Trophoblast cell (in vitro differentiated cells and primary cell): Measurements from ENCODE around the gene CHURC1.

Experiments used
- DNase-seq, 2 donors: peaks; one replicate each; pipeline ENCODE4 v3.0.0-alpha.2; 2016
- H2AFZ ChIP-seq: 2 replicates; pipeline ENCODE4 v1.6.1; 2013; ENCODE audit warnings: low read length, moderate library complexity, mild to moderate bottlenecking; ENCODE audit not compliant: insufficient read depth, poor library complexity
- H2AK5ac ChIP-seq: 2 replicates; pipeline ENCODE4 v1.6.1; 2013; ENCODE audit warnings: mild to moderate bottlenecking, low read length
- H2BK120ac ChIP-seq: 2 replicates; pipeline ENCODE4 v1.6.1; 2013; ENCODE audit warnings: low read length, mild to moderate bottlenecking, moderate library complexity; ENCODE audit not compliant: insufficient read depth, poor library complexity
- H2BK12ac ChIP-seq: 2 replicates; pipeline ENCODE4 v1.6.1; 2013; ENCODE audit warnings: mild to moderate bottlenecking, low read length, moderate library complexity
- H2BK5ac ChIP-seq: 2 replicates; pipeline ENCODE4 v1.6.1; 2013; ENCODE audit warnings: low read length, low read depth, moderate library complexity, mild to moderate bottlenecking; ENCODE audit not compliant: poor library complexity
- H3K14ac ChIP-seq: 2 replicates; pipeline ENCODE4 v1.6.1; 2013; ENCODE audit warnings: mild to moderate bottlenecking, low read length
- H3K18ac ChIP-seq: 2 replicates; pipeline ENCODE4 v1.6.1; 2013; ENCODE audit warnings: mild to moderate bottlenecking, low read length
- H3K23ac ChIP-seq: 2 replicates; pipeline ENCODE4 v1.6.1; 2013; ENCODE audit warnings: low read length
- H3K27ac ChIP-seq: 2 replicates; pipeline ENCODE4 v1.5.1; 2013; ENCODE audit warnings: low read depth, mild to moderate bottlenecking, inconsistent platforms, low read length, moderate library complexity
- H3K27me3 ChIP-seq: 2 replicates; pipeline ENCODE4 v1.6.1; 2013; ENCODE audit warnings: inconsistent platforms, mild to moderate bottlenecking, low read length, moderate library complexity; ENCODE audit not compliant: insufficient read depth
- H3K36me3 ChIP-seq, 2 experiments: 1 replicate in 1 of 2; 2 replicates in 1 of 2; pipeline ENCODE4 v1.6.1; 2013; ENCODE audit warnings: low read length in 2 of 2, mild to moderate bottlenecking in 2 of 2, moderate library complexity in 1 of 2; ENCODE audit not compliant: insufficient read depth in 2 of 2, control insufficient read depth in 1 of 2
- H3K4ac ChIP-seq: 2 replicates; pipeline ENCODE4 v1.6.1; 2013; ENCODE audit warnings: low read depth, mild to moderate bottlenecking, low read length, moderate library complexity
- H3K4me1 ChIP-seq, 2 experiments: 1 replicate in 1 of 2; 2 replicates in 1 of 2; pipeline ENCODE4 v1.6.1; 2013; ENCODE audit warnings: low read length in 2 of 2, mild to moderate bottlenecking in 2 of 2, moderate library complexity in 1 of 2; ENCODE audit not compliant: insufficient read depth in 2 of 2, control insufficient read depth in 1 of 2
- H3K4me2 ChIP-seq: 2 replicates; pipeline ENCODE4 v1.6.1; 2013; ENCODE audit warnings: inconsistent platforms, mild to moderate bottlenecking, low read length, moderate library complexity
- H3K4me3 ChIP-seq: 2 replicates; pipeline ENCODE4 v1.5.1; 2013; ENCODE audit warnings: mild to moderate bottlenecking, low read depth, low read length, inconsistent platforms
- H3K79me1 ChIP-seq: one replicate; pipeline ENCODE4 v1.6.1; 2013; ENCODE audit warnings: low read length
- H3K79me2 ChIP-seq: 2 replicates; pipeline ENCODE4 v1.6.1; 2013; ENCODE audit warnings: low read length, mild to moderate bottlenecking; ENCODE audit not compliant: control insufficient read depth, insufficient read depth, poor library complexity
- H3K9ac ChIP-seq: 2 replicates; pipeline ENCODE4 v1.6.1; 2013; ENCODE audit warnings: mild to moderate bottlenecking, low read length
- H3K9me3 ChIP-seq: 2 replicates; pipeline ENCODE4 v1.6.1; 2013; ENCODE audit warnings: low read depth, mild to moderate bottlenecking, control low read depth, inconsistent platforms, low read length; ENCODE audit not compliant: insufficient read depth
- H4K12ac ChIP-seq: 2 replicates; pipeline ENCODE4 v1.6.1; 2013; ENCODE audit warnings: low read depth, mild to moderate bottlenecking, low read length, moderate library complexity
- H4K8ac ChIP-seq: 2 replicates; pipeline ENCODE4 v1.6.1; 2013; ENCODE audit warnings: low read depth, mild to moderate bottlenecking, low read length, moderate library complexity
- H4K91ac ChIP-seq: one replicate; pipeline ENCODE4 v1.6.1; 2013; ENCODE audit warnings: low read depth, mild to moderate bottlenecking, low read length, moderate library complexity
- WGBS: extraction: QIAGEN DNeasy Blood & Tissue Kit; methylation state at CpG from one replicate; pipeline ENCODE4 v1.1.7; 2013; ENCODE audit warnings: missing lambda C conversion rate; ENCODE audit not compliant: insufficient read length, insufficient coverage; ENCODE audit errors: extremely low coverage; 5-methylcytosine and 5-hydroxymethylcytosine counted together

The CHURC1 gene

GRCh38 chr14:64932231-64932630, 18.0 kb downstream of the CHURC1 start:
- Histone ChIP-seq H3K23ac (no peak overlapping the region), H3K79me1 (no peaks in the 10 kb centered on the region), H2BK120ac (no peak overlapping the region), H3K18ac (no peak overlapping the region), H3K27ac (no peak overlapping the region), H3K9me3 (no peaks in the 10 kb centered on the region), H4K91ac (no peak overlapping the region), H2BK12ac (no peak overlapping the region), H2BK5ac (no peak overlapping the region), H3K4me3 (no peak overlapping the region), H3K79me2 (no peaks in the 10 kb centered on the region), H2AFZ (no peak overlapping the region), H3K4ac (no peak overlapping the region), H3K9ac (no peak overlapping the region), H3K4me2 (no peak overlapping the region), H3K4me1 (no peaks in the 10 kb centered on the region), H2AK5ac (no peak overlapping the region), H3K27me3 (no peaks in the 10 kb centered on the region), H3K14ac (no peak overlapping the region), H3K36me3 (peaks cover 7 to 11% of the 10 kb centered on the region in 2 experiments), H4K8ac (no peak overlapping the region), H4K12ac (no peak overlapping the region)
- DNase-seq: no peak

GRCh38 chr14:64934338-64934929, 20.2 kb downstream of the CHURC1 start:
- Histone ChIP-seq H4K12ac (no peak overlapping the region), H2BK120ac (no peak overlapping the region), H3K14ac (no peak overlapping the region), H3K79me1 (no peaks in the 10 kb centered on the region), H3K9ac (no peak overlapping the region), H3K4ac (no peak overlapping the region), H2AK5ac (no peak overlapping the region), H3K23ac (no peak overlapping the region), H3K4me3 (no peak overlapping the region), H3K4me1 (no peaks in the 10 kb centered on the region), H2BK5ac (no peak overlapping the region), H4K8ac (no peak overlapping the region), H3K18ac (no peak overlapping the region), H3K79me2 (no peaks in the 10 kb centered on the region), H2AFZ (no peak overlapping the region), H3K36me3 (peaks cover 5 to 6% of the 10 kb centered on the region in 2 experiments), H2BK12ac (no peak overlapping the region), H3K27me3 (no peaks in the 10 kb centered on the region), H3K27ac (no peak overlapping the region), H3K9me3 (no peaks in the 10 kb centered on the region), H4K91ac (no peak overlapping the region), H3K4me2 (no peak overlapping the region)
- no peak for DNase-seq
- no CpG with 5 or more reads among the region's 1 CpG for WGBS

- no CpG with 5 or more reads among the region's 2 CpGs for WGBS
Observed at GRCh38 chr14:64935508-64935907, 21.3 kb downstream of the CHURC1 start.

DNA sequence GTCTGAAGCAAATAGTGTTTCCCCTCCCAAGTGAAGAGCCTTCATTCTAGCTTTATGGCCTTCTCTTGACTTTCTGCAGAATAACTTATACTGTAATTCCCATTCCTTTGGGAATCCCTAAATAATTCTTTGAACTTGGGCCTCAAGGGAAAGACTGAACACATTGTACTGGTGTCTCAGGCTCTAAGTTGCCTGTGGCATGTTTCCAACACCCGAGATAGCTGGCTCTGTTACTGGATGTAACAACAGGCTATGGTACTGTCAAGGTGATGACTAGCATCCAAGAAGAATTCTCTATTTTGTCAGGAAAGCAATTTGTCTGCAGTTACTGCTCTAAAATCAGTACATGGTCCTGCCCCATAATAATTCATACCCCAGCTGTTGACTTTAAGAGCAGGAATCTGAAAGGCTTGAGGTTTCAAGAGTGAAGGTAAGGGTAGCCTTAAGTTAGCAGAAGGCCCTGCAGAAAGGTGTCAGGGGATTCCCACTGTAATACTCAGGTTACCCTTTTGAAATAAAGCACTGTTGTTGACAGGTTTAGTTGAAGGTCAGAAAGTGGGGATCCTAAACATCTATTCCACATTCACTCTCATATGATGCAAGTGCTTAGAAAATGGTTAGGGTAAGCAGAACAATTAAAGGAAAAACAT, 23.0 kb downstream of the CHURC1 start:
- H3K23ac ChIP-seq: no peak overlapping the region
- H3K79me2 ChIP-seq: no peaks in the 10 kb centered on the region
- H2AFZ ChIP-seq: no peak overlapping the region
- no peak overlapping the region for H3K4me2 ChIP-seq
- no peak overlapping the region for H2BK12ac ChIP-seq
- no peaks in the 10 kb centered on the region for H3K9me3 ChIP-seq
- no peak overlapping the region for H4K8ac ChIP-seq
- H3K9ac ChIP-seq: no peak overlapping the region
- H3K4ac ChIP-seq: no peak overlapping the region
- no peak overlapping the region for H3K18ac ChIP-seq
- no peaks in the 10 kb centered on the region for H3K27me3 ChIP-seq
- no peak overlapping the region for H2BK120ac ChIP-seq
- DNase-seq: no peak
- H2BK5ac ChIP-seq: no peak overlapping the region
- H3K79me1 ChIP-seq: no peaks in the 10 kb centered on the region
- peaks cover 5 to 6% of the 10 kb centered on the region in 2 experiments for H3K36me3 ChIP-seq
- no CpG with 5 or more reads among the region's 1 CpG for WGBS
- H2AK5ac ChIP-seq: no peak overlapping the region
- no peak overlapping the region for H3K27ac ChIP-seq
- H4K91ac ChIP-seq: no peak overlapping the region
- H3K4me3 ChIP-seq: no peak overlapping the region
- H3K4me1 ChIP-seq: peaks cover 0 to 5% of the 10 kb centered on the region in 2 experiments
- H4K12ac ChIP-seq: no peak overlapping the region
- no peak overlapping the region for H3K14ac ChIP-seq

More at GRCh38 chr14:64935508-64935907, 21.3 kb downstream of the CHURC1 start:
- Histone ChIP-seq H3K23ac (no peak overlapping the region), H4K91ac (no peak overlapping the region), H2AK5ac (no peak overlapping the region), H3K9ac (no peak overlapping the region), H3K79me1 (no peaks in the 10 kb centered on the region), H4K8ac (no peak overlapping the region), H3K4me1 (no peaks in the 10 kb centered on the region), H2BK120ac (no peak overlapping the region), H2BK5ac (no peak overlapping the region), H3K4ac (no peak overlapping the region), H3K79me2 (no peaks in the 10 kb centered on the region), H2AFZ (no peak overlapping the region), H3K9me3 (no peaks in the 10 kb centered on the region), H4K12ac (no peak overlapping the region), H3K18ac (no peak overlapping the region), H3K27ac (no peak overlapping the region), H3K4me3 (no peak overlapping the region), H3K36me3 (peaks cover 5 to 6% of the 10 kb centered on the region in 2 experiments), H3K14ac (no peak overlapping the region), H2BK12ac (no peak overlapping the region), H3K4me2 (no peak overlapping the region), H3K27me3 (no peaks in the 10 kb centered on the region)
- DNase-seq: no peak
